ENCODE measurements around the gene PPCDC. TPM values are rescaled to one million over a fixed set of nuclear protein-coding genes. Genes with fewer than 3 reads are reported as not detected.
A peak's percentile ranks its signal among the peaks of the same experiment; 100 is the strongest.

The PPCDC gene
- total and polyA plus RNA-seq, 2 of the 4 experiments (the other 2 are of a cell fraction): 13.3 to 16.3 TPM

GRCh38 chr15:75067123-75067830 is 43.9 kb downstream of the PPCDC start:
- Histone ChIP-seq H3K18ac (ENCODE audit: low read depth, low read length) (no peak overlapping the region), H4K91ac (ENCODE audit: insufficient read depth, low read depth, low read length) (no peak overlapping the region), H2BK120ac (ENCODE audit: low read depth, low read length) (no peak overlapping the region), H2BK15ac (ENCODE audit: low read depth, low read length) (no peak overlapping the region), H3K27me3 (ENCODE audit: control insufficient read depth, insufficient read depth, low read length) (peaks cover 17% of the 10 kb centered on the region), H3K9me1 (ENCODE audit: insufficient read depth, low read length) (no peaks in the 10 kb centered on the region), H3K56ac (ENCODE audit: extremely low read depth, insufficient read depth, low read length) (no peak overlapping the region), H3K4me1 (ENCODE audit: control insufficient read depth, insufficient read depth, low read length) (no peaks in the 10 kb centered on the region), H3K9me3 (ENCODE audit: control insufficient read depth, insufficient read depth, low read length) (0 out of 2 replicates have a peak, but pooled peaks cover 2% of the 10 kb centered on the region), H3K4ac (ENCODE audit: low read depth, low read length) (no peak overlapping the region), H3K27ac (ENCODE audit: insufficient read depth, low read length) (no peak overlapping the region), H4K20me1 (ENCODE audit: insufficient read depth, low read length) (0 out of 2 replicates have a peak, but pooled peaks cover 3% of the 10 kb centered on the region), H3K4me2 (ENCODE audit: low read depth, low read length) (no peak overlapping the region), H3K36me3 (ENCODE audit: control insufficient read depth, insufficient read depth, low read length) (no peaks in the 10 kb centered on the region), H2BK20ac (ENCODE audit: low read depth, low read length) (no peak overlapping the region), H3K4me3 (ENCODE audit: insufficient read depth, low read depth, low read length) (no peak overlapping the region), H2AFZ (replicated peaks; ENCODE audit: low read length, poor library complexity) (no peak overlapping the region), H2BK5ac (ENCODE audit: low read depth, low read length, poor library complexity, severe bottlenecking) (no peak overlapping the region), H2AK9ac (replicated peaks; ENCODE audit: low read depth, low read length, poor library complexity) (no peak overlapping the region), H4K8ac (ENCODE audit: low read depth in 2 of 2, low read length in 2 of 2) (no peak overlapping the region), H3K14ac (replicated peaks; ENCODE audit: low read depth, low read length) (no peak overlapping the region), H3K23ac (ENCODE audit: low read depth, low read length) (no peak overlapping the region), H2AK5ac (ENCODE audit: low read depth, low read length) (no peak overlapping the region), H3K79me1 (ENCODE audit: low read depth in 1 of 2, low read length in 2 of 2) (no peaks in the 10 kb centered on the region), H4K5ac (ENCODE audit: low read depth, low read length) (no peak overlapping the region), H3K9ac (ENCODE audit: low read depth, low read length) (no peak overlapping the region)
- POLR2A ChIA-PET (ENCODE audit: unreplicated experiment): no interaction called here
- no CpG with 5 or more reads among the region's 3 CpGs for WGBS, 2 experiments (ENCODE audit: extremely low coverage in 2 of 2, insufficient read length in 1 of 2)
- no peak for ATAC-seq (ENCODE audit: low read depth)
- TF ChIP-seq RCOR1 (IDR thresholded peaks at IDR 0.05; ENCODE audit: insufficient replicate concordance, low read length) (no peak), SMC3 (IDR thresholded peaks at IDR 0.05; ENCODE audit: low read depth, low read length) (no peak), USF2 (IDR thresholded peaks at IDR 0.05; ENCODE audit: low read depth, low read length) (no peak), MXI1 (IDR thresholded peaks at IDR 0.05; ENCODE audit: borderline replicate concordance, low read depth, low read length) (no peak), MAZ (IDR thresholded peaks at IDR 0.05; ENCODE audit: borderline replicate concordance, low read depth, low read length) (no peak), FOS (IDR thresholded peaks at IDR 0.05; ENCODE audit: low read depth, low read length) (no peak), CTCF (conservative IDR thresholded peaks at IDR 0.05; ENCODE audit: low read depth, low read length) (no peak), ELK1 (IDR thresholded peaks at IDR 0.05; ENCODE audit: borderline replicate concordance, low read depth, low read length) (no peak), NFE2L2 (IDR thresholded peaks at IDR 0.05; ENCODE audit: low read depth, low read length) (no peak), POLR2A (IDR thresholded peaks at IDR 0.05; ENCODE audit: low read depth, low read length) (no peak), MAFK (IDR thresholded peaks at IDR 0.05; ENCODE audit: low read depth, low read length) (no peak), CEBPB (IDR thresholded peaks at IDR 0.05; ENCODE audit: low read depth, low read length) (no peak)
- DNase-seq: peak; percentile 73
- intact Hi-C loops (cut with micrococcal nuclease) (no loop called here), dilution Hi-C loops (cut with HindIII; ENCODE audit: low sequenced_read_pairs, unreplicated experiment) (no loop called here), in situ Hi-C loops (cut with MboI; ENCODE audit: low sequenced_read_pairs) (no loop called here)
- no TSS peak for BruUV-seq (replicated peaks)
- CTCF ChIA-PET: no interaction called here
